Upper lobe of left lung (tissue), 6 donors: Measurements from ENCODE around the gene MKI67. TPM values are rescaled to one million over a fixed set of nuclear protein-coding genes. Genes with fewer than 3 reads are reported as not detected.
"Not testable (repeated sequence)": the region's sequence is repeated elsewhere in the genome, so short reads cannot be mapped to it uniquely, and the experiment has no call there.

Experiments
- ATAC-seq, 2 donors: fragments of 200-7000 bp; cut with Tn5 transposase; one replicate each; pipeline ENCODE4 v1.9.1; 2022; ENCODE audit warnings: mild to moderate bottlenecking in 2 of 2, moderate library complexity in 2 of 2; ENCODE audit not compliant: low FRiP score in 2 of 2
- DNase-seq, 2 donors: peaks; one replicate each; pipeline ENCODE4 v3.0.0-alpha.2; 2019 to 2020
- H3K27ac ChIP-seq, 4 donors: fragments of 200-600 bp; sonication (generic); one replicate each; pipeline ENCODE4 v1.5.1; 2016 to 2019
- H3K27me3 ChIP-seq, 4 donors: fragments of 200-600 bp; sonication (generic); one replicate each; pipeline ENCODE4 v1.5.1; 2017 to 2019
- H3K36me3 ChIP-seq, 4 donors: fragments of 200-600 bp; sonication (generic); one replicate each; pipeline ENCODE4 v1.5.1; 2016 to 2019
- H3K4me1 ChIP-seq, 4 donors: fragments of 200-600 bp; sonication (generic); one replicate each; pipeline ENCODE4 v1.5.1; 2018 to 2019
- H3K4me3 ChIP-seq, 4 donors: fragments of 200-600 bp; sonication (generic); one replicate each; pipeline ENCODE4 v1.5.1; 2017 to 2019; ENCODE audit warnings: mild to moderate bottlenecking in 2 of 4, moderate library complexity in 1 of 4
- H3K9me3 ChIP-seq, 4 donors: fragments of 200-600 bp; sonication (generic); one replicate each; pipeline ENCODE4 v1.5.1; 2018 to 2019
- EP300 ChIP-seq, 4 donors: sonication (generic); formaldehyde crosslinking; IDR thresholded peaks; one replicate each; pipeline ENCODE4 v1.5.1; 2017; ENCODE audit warnings: antibody characterized with exemption in 4 of 4, control low read depth in 2 of 4
- POLR2A ChIP-seq, 4 donors: fragments of 450-650 bp; IDR thresholded peaks; one replicate each; pipeline ENCODE4 v1.5.1; 2016 to 2017; ENCODE audit warnings: antibody characterized with exemption in 4 of 4, mild to moderate bottlenecking in 2 of 4
- POLR2AphosphoS5 ChIP-seq, 2 donors: sonication (generic); formaldehyde crosslinking; IDR thresholded peaks; one replicate each; pipeline ENCODE4 v1.5.1; 2017; ENCODE audit warnings: antibody characterized with exemption in 2 of 2
- WGBS, 2 donors: methylation state at CpG; one replicate each; pipeline ENCODE4 v1.1.5; 2017 to 2018; 5-methylcytosine and 5-hydroxymethylcytosine counted together
- total RNA-seq, 6 donors: library from RNA; depleted of rRNA in 4 of 6; stranded (reverse); fragments of >200 nt in 4 of 6; gene quantifications; one replicate each; pipeline versions ENCODE4 v1.1.0 to v1.2.1, GENCODE V29; 2016 to 2021
- TF ChIP-seq, protein P1 (sequence below), 6 experiments: fragments of 450-650 bp in 4 of 6; fragments of 200-600 bp in 2 of 6; sonication (generic) in 2 of 6; IDR thresholded peaks; one replicate each; pipeline ENCODE4 v1.5.1; 2016 to 2019; ENCODE audit warnings: antibody characterized with exemption in 6 of 6
- donor health status: DM: no; HTN: no; CAD: no; lungs with moderate emphysema.
- donor health status: DM: no; HTN: yes; CAD: no; lungs with severe emphysema.

MKI67 gene
- total RNA-seq, 6 donors from 2014 or later: 1.0 to 7.3 (median 5.0) TPM

DNA sequence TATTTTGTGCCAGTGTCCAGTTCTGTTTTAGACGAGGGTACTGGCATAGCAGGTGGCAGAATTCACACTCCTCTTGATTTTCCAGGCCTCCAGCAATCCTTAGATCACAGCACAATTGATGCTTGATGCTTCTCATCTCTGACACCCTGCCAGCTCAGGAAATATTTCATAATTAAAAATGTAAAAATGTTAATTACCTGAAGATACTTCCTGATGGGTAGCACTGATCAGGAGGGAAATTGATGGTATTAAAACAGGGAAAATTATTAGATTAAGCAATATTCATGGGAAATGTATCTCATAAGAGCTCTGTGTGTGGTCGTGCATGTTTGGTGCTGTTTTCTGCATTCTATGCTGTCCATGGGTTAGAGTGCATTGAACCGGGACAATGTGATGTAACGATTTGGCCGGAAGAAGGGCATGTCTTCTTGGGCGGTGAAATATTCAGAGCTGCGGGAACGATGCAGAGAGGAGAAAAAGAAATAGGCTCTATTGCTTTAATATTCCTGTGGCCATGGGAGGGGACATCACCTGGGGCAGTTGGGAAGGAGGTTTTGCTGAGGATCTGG lies 43.7 kb upstream of the MKI67 start:
- Histone ChIP-seq H3K4me3 (no peak overlapping the region), H3K36me3 (no peaks in the 10 kb centered on the region), H3K27me3 (no peaks in the 10 kb centered on the region), H3K4me1 (no peaks in the 10 kb centered on the region), H3K27ac (no peak overlapping the region), H3K9me3 (peaks cover 2 to 15% (median 4%) of the 10 kb centered on the region in 4 donors)
- WGBS, 2 donors: 87 to 89% methylated on average over 8 of the region's 8 CpGs
- ATAC-seq: no peak
- DNase-seq: no peak
- TF ChIP-seq POLR2AphosphoS5 (IDR thresholded peaks at IDR 0.05): no peak
- no peak for TF ChIP-seq EP300 (IDR thresholded peaks at IDR 0.05)
- TF ChIP-seq, protein P1, sequence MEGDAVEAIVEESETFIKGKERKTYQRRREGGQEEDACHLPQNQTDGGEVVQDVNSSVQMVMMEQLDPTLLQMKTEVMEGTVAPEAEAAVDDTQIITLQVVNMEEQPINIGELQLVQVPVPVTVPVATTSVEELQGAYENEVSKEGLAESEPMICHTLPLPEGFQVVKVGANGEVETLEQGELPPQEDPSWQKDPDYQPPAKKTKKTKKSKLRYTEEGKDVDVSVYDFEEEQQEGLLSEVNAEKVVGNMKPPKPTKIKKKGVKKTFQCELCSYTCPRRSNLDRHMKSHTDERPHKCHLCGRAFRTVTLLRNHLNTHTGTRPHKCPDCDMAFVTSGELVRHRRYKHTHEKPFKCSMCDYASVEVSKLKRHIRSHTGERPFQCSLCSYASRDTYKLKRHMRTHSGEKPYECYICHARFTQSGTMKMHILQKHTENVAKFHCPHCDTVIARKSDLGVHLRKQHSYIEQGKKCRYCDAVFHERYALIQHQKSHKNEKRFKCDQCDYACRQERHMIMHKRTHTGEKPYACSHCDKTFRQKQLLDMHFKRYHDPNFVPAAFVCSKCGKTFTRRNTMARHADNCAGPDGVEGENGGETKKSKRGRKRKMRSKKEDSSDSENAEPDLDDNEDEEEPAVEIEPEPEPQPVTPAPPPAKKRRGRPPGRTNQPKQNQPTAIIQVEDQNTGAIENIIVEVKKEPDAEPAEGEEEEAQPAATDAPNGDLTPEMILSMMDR (IDR thresholded peaks at IDR 0.05): no peak
- TF ChIP-seq POLR2A (IDR thresholded peaks at IDR 0.05): no peak

DNA sequence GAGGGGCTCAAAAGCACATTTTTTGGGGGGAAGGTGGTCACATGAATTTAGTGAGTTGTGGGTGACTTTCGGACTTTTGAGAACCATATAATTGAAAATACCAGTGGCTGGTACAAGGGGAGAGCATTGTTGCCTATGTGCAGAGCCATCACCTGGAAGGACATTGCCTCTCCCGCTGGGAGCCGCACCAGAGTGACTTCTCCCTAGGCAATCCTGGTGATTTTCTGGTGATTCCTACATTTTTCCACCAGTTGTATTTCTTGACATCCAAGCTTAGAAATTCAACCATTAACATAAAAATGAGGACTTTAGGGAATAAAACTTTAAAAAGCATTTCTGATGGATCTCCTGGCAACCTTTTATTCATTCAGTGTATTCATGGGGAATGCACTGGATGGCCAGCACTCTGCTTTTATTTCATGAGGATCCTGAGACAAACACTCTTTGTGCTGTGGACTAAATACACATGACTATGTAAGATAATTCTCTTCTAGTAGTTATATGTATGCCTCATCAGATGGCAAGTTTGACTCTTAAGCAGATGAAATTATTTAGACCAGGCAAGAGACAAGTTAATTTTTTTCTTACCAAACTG lies 41.8 kb upstream of the MKI67 start:
- H3K36me3 ChIP-seq: no peaks in the 10 kb centered on the region
- H3K9me3 ChIP-seq: peaks cover 0 to 4% (median 0%) of the 10 kb centered on the region in 4 donors
- no peaks in the 10 kb centered on the region for H3K4me1 ChIP-seq
- no peak overlapping the region for H3K27ac ChIP-seq
- no peaks in the 10 kb centered on the region for H3K27me3 ChIP-seq
- DNase-seq (no peak), ATAC-seq (no peak)
- 88 to 97% methylated on average over 3 of the region's 3 CpGs for WGBS, 2 donors
- TF ChIP-seq EP300 (IDR thresholded peaks at IDR 0.05): no peak
- no peak for TF ChIP-seq POLR2A (IDR thresholded peaks at IDR 0.05)
- TF ChIP-seq, protein P1 (IDR thresholded peaks at IDR 0.05): no peak
- no peak for TF ChIP-seq POLR2AphosphoS5 (IDR thresholded peaks at IDR 0.05)
- no peak overlapping the region for H3K4me3 ChIP-seq

DNA sequence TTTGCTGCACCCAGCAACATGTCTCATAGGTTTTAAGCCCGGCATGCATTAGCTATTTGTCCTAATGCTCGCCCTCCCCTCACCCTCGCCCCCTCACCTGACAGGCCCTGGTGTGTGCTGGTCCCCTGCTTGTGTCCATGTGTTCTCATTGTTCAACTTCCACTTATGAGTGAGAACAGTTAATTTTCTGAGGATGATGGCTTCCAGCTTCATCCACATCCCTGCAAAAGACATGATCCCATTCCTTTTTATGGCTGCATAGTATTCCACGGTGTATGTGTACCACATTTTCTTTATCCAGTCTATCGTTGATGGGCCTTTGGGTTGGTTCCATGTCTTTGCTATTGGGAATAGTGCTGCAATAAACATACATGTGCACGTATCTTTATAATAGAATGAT lies 40.9 kb upstream of the MKI67 start:
- H3K4me1 ChIP-seq, H3K36me3 ChIP-seq, H3K9me3 ChIP-seq, H3K27me3 ChIP-seq, DNase-seq, H3K4me3 ChIP-seq, ATAC-seq, H3K27ac ChIP-seq: not testable (repeated sequence)
- 83 to 93% methylated on average over 6 of the region's 6 CpGs for WGBS, 2 donors

DNA sequence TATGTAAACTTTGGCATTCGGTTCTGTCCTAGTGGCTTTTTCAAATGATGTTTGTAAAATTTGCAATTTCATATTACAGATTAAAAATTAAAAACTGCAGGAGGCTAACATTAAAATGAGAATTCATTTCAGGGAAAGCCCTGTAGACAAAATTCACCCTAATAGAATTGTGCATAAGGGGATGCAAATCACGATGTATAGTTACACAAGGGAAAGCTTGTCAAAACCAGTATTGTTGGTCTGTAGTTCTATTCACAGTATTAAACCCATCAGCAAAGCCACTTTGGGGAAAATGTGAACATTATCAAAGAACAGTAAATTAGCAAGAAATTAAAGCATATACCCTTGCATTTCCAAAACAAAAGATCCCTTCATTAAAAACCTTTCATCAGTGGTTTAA lies 39.9 kb upstream of the MKI67 start:
- 75 to 81% methylated on average over 2 of the region's 2 CpGs for WGBS, 2 donors
- Histone ChIP-seq H3K27me3 (no peaks in the 10 kb centered on the region), H3K9me3 (no peaks in the 10 kb centered on the region), H3K27ac (no peak overlapping the region), H3K4me3 (no peak overlapping the region), H3K4me1 (no peaks in the 10 kb centered on the region), H3K36me3 (no peaks in the 10 kb centered on the region)
- TF ChIP-seq POLR2AphosphoS5 (IDR thresholded peaks at IDR 0.05) (no peak), POLR2A (IDR thresholded peaks at IDR 0.05) (no peak), EP300 (IDR thresholded peaks at IDR 0.05) (no peak)
- TF ChIP-seq, protein P1 (IDR thresholded peaks at IDR 0.05): no peak
- DNase-seq (no peak), ATAC-seq (no peak)

DNA sequence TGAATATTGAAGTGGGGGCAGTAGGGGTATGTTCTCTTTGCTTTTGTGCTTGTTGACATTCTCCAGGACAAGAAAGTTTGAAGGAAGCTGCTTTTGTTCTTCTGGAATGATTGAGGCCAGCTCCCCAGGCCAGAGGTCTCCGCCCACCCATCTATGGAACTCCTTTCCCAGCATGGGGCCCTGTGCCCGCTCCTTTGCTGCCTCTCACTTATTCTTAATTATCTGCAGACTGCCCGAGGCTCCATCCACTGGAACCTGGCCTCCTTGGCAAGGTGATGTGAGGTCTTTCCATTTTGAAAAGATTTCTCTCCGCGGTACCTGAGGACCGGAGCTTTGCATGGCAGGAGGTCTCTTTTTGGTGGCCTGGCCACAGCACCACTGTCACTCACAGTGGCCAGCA lies 39.3 kb upstream of the MKI67 start:
- Histone ChIP-seq H3K4me3 (no peak overlapping the region), H3K27ac (no peak overlapping the region), H3K27me3 (no peaks in the 10 kb centered on the region), H3K4me1 (no peaks in the 10 kb centered on the region), H3K9me3 (no peaks in the 10 kb centered on the region), H3K36me3 (no peaks in the 10 kb centered on the region)
- ATAC-seq (no peak), DNase-seq (no peak)
- WGBS, 2 donors: 83 to 91% methylated on average over 6 of the region's 6 CpGs
- TF ChIP-seq POLR2A (IDR thresholded peaks at IDR 0.05) (no peak), EP300 (IDR thresholded peaks at IDR 0.05) (no peak), POLR2AphosphoS5 (IDR thresholded peaks at IDR 0.05) (no peak)
- TF ChIP-seq, protein P1 (IDR thresholded peaks at IDR 0.05): no peak
